ENCODE data around the gene PRR12. TPM values are rescaled to one million over a fixed set of nuclear protein-coding genes. Genes with fewer than 3 reads are reported as not detected.

Gene PRR12
- total RNA-seq, 1 donor from 2014 or later, result 15.5 TPM

- H3K36me3 ChIP-seq, result peaks cover 4 to 81% of the 10 kb centered on the region in 2 donors
- no peak for DNase-seq (ENCODE audit: extremely low spot score in 2 of 2)
- no peaks in the 10 kb centered on the region for H3K4me1 ChIP-seq
- intact Hi-C loops (cut with DNase I), result no loop called here
- no peak overlapping the region for H3K27ac ChIP-seq
- TF ChIP-seq POLR2AphosphoS5 (IDR thresholded peaks at IDR 0.05; ENCODE audit: insufficient read depth in 1 of 2, low read depth in 1 of 2), result no peak
- TF ChIP-seq POLR2A (IDR thresholded peaks at IDR 0.05), result no peak
- no peak for TF ChIP-seq CTCF (IDR thresholded peaks at IDR 0.05)
- no peak overlapping the region for H3K4me3 ChIP-seq
- H3K27me3 ChIP-seq, result no peaks in the 10 kb centered on the region
- no peaks in the 10 kb centered on the region for H3K9me3 ChIP-seq
Observed at GRCh38 chr19:49652551-49653465, 61.8 kb downstream of the PRR12 start.

DNA sequence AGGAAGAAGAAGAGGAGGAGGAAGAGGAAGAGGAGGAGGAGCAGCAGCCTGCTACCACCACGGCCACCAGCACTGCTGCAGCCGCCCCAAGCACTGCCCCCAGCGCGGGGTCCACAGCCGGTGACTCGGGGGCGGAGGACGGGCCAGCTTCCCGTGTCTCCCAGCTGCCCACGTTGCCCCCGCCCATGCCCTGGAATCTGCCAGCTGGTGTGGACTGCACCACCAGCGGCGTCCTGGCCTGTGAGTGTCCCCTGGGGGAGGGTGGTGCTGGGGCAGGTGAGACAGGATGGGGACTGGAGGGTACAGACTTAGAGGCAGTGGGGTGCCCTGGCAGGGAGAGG is 62.5 kb downstream of the PRR12 start:
- H3K36me3 ChIP-seq, result peaks cover 4 to 87% of the 10 kb centered on the region in 2 donors
- H3K27ac ChIP-seq, result no peak overlapping the region
- no peak for DNase-seq (ENCODE audit: extremely low spot score in 2 of 2)

GRCh38 chr19:49654581-49654980 is 63.6 kb downstream of the PRR12 start:
- Histone ChIP-seq H3K4me1 (no peaks in the 10 kb centered on the region), H3K9me3 (no peaks in the 10 kb centered on the region), H3K27ac (no peak overlapping the region), H3K36me3 (peaks cover 4 to 92% of the 10 kb centered on the region in 2 donors), H3K27me3 (no peaks in the 10 kb centered on the region), H3K4me3 (no peak overlapping the region)
- no peak for TF ChIP-seq POLR2A (IDR thresholded peaks at IDR 0.05)
- TF ChIP-seq CTCF (IDR thresholded peaks at IDR 0.05), result no peak
- no peak for TF ChIP-seq POLR2AphosphoS5 (IDR thresholded peaks at IDR 0.05; ENCODE audit: insufficient read depth in 1 of 2, low read depth in 1 of 2)
- DNase-seq (ENCODE audit: extremely low spot score in 2 of 2), result no peak
- intact Hi-C loops (cut with DNase I), result no loop called here

More for the DNA sequence above, 62.5 kb downstream of the PRR12 start:
- no peak for TF ChIP-seq POLR2AphosphoS5 (IDR thresholded peaks at IDR 0.05; ENCODE audit: insufficient read depth in 1 of 2, low read depth in 1 of 2)
- no peak for TF ChIP-seq CTCF (IDR thresholded peaks at IDR 0.05)
- no peak for TF ChIP-seq POLR2A (IDR thresholded peaks at IDR 0.05)
- no peaks in the 10 kb centered on the region for H3K27me3 ChIP-seq
- intact Hi-C loops (cut with DNase I), result no loop called here
- no peaks in the 10 kb centered on the region for H3K4me1 ChIP-seq
- no peaks in the 10 kb centered on the region for H3K9me3 ChIP-seq
- H3K4me3 ChIP-seq, result no peak overlapping the region

DNA sequence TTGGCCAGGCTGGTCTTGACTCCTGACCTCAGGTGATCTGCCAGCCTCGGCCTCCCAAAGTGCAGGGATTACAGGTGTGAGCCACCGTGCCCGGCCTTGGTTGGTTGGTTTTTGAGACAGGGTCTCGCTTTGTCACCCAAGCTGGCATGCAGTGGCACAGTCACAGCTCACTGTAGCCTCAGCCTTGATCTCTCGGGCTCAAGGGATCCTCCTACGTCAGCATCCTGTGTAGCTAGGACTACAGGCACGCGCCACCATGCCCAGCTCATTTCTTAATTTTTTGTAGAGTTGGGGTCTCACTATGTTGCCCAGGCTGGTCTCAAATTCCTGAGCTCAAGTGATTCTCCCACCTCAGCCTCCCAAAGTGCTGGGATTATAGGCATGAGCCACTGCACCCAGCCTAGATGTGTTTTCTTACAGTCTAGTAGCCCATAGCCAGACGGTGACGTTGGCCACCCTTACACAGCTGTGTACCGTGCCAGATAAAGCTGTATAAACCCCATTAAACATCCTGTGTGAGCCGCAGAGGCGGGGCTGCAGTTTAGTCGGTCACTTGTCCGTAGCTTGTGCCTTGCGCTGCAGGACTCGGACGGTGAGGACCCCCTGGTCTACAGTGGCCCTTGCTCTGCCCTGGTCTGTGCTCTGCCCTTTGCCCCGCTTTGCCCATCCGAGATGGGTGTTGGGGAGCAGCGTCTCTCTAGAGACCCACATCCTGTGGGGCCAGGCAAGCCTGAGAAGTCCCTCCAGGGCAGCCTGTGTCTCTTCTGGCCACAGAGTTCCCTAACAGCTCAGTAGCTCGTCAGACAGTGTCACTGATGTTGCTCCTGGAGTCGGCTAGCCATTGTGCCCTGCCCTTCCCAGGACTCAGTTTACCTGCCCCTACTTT is 64.8 kb downstream of the PRR12 start:
- Histone ChIP-seq H3K27me3 (no peaks in the 10 kb centered on the region), H3K4me3 (no peak overlapping the region), H3K27ac (no peak overlapping the region), H3K9me3 (no peaks in the 10 kb centered on the region), H3K36me3 (peaks cover 4 to 93% of the 10 kb centered on the region in 2 donors), H3K4me1 (no peaks in the 10 kb centered on the region)
- intact Hi-C loops (cut with DNase I), result no loop called here
- DNase-seq (ENCODE audit: extremely low spot score in 2 of 2), result no peak
- no peak for TF ChIP-seq CTCF (IDR thresholded peaks at IDR 0.05)
- no peak for TF ChIP-seq POLR2AphosphoS5 (IDR thresholded peaks at IDR 0.05; ENCODE audit: insufficient read depth in 1 of 2, low read depth in 1 of 2)
- TF ChIP-seq POLR2A (IDR thresholded peaks at IDR 0.05), result no peak

All from vagina (tissue), 2 donors.